H9 (cell line): ENCODE results near the gene GIT2. TPM values are rescaled to one million over a fixed set of nuclear protein-coding genes. Genes with fewer than 3 reads are reported as not detected.

ENCODE experiments used
- DNase-seq: peaks from one replicate; pipeline ENCODE4 v3.0.0-alpha.2; 2017
- H2AFZ ChIP-seq: one replicate; pipeline ENCODE4 v1.6.1; 2013; ENCODE audit warnings: mild to moderate bottlenecking, low read length, control low read depth, moderate library complexity
- H2AK5ac ChIP-seq: 2 replicates; pipeline ENCODE4 v1.6.1; 2013; ENCODE audit warnings: low read length, control low read depth, mixed read lengths; ENCODE audit not compliant: insufficient read length
- H2BK120ac ChIP-seq: one replicate; pipeline ENCODE4 v1.6.1; 2013; ENCODE audit warnings: low read depth, mild to moderate bottlenecking, low read length, control low read depth, inconsistent platforms; ENCODE audit not compliant: poor library complexity, severe bottlenecking
- H2BK12ac ChIP-seq: 2 replicates; pipeline ENCODE4 v1.6.1; 2013; ENCODE audit warnings: low read length, control low read depth, mixed read lengths, low read depth; ENCODE audit not compliant: insufficient read length
- H2BK15ac ChIP-seq: 2 replicates; pipeline ENCODE4 v1.6.1; 2013; ENCODE audit warnings: low read depth, low read length, control low read depth
- H2BK20ac ChIP-seq: one replicate; pipeline ENCODE4 v1.6.1; 2013; ENCODE audit warnings: low read depth, mild to moderate bottlenecking, low read length, control low read depth, inconsistent platforms; ENCODE audit not compliant: poor library complexity, severe bottlenecking
- H2BK5ac ChIP-seq: 2 replicates; pipeline ENCODE4 v1.6.1; 2013; ENCODE audit warnings: low read length, control low read depth, mixed read lengths; ENCODE audit not compliant: insufficient read length
- H3K14ac ChIP-seq: 2 replicates; pipeline ENCODE4 v1.6.1; 2013; ENCODE audit warnings: low read length, control low read depth; ENCODE audit not compliant: insufficient read depth
- H3K18ac ChIP-seq: 2 replicates; pipeline ENCODE4 v1.6.1; 2013; ENCODE audit warnings: low read depth, mild to moderate bottlenecking, mixed read lengths, low read length, control low read depth; ENCODE audit not compliant: insufficient read length
- H3K23ac ChIP-seq: 2 replicates; pipeline ENCODE4 v1.6.1; 2013; ENCODE audit warnings: low read length, control low read depth, mixed read lengths, low read depth; ENCODE audit not compliant: insufficient read length
- H3K23me2 ChIP-seq: 2 replicates; pipeline ENCODE4 v1.6.1; 2013; ENCODE audit warnings: low read depth, mild to moderate bottlenecking, mixed read lengths, low read length, control low read depth; ENCODE audit not compliant: insufficient read length, poor library complexity, severe bottlenecking
- H3K27ac ChIP-seq: 2 replicates; pipeline ENCODE4 v1.5.1; 2013; ENCODE audit warnings: low read length, control low read depth, mixed read lengths, low read depth; ENCODE audit not compliant: insufficient read length
- H3K27me3 ChIP-seq: 2 replicates; pipeline ENCODE4 v1.6.1; 2013; ENCODE audit warnings: low read length, control low read depth, inconsistent platforms; ENCODE audit not compliant: insufficient read depth
- H3K4ac ChIP-seq: 2 replicates; pipeline ENCODE4 v1.6.1; 2013; ENCODE audit warnings: low read depth, mild to moderate bottlenecking, control low read depth, inconsistent platforms, low read length, moderate library complexity
- H3K4me1 ChIP-seq: 2 replicates; pipeline ENCODE4 v1.6.1; 2013; ENCODE audit warnings: low read length, control low read depth, inconsistent platforms; ENCODE audit not compliant: insufficient read depth
- H3K4me2 ChIP-seq: 2 replicates; pipeline ENCODE4 v1.6.1; 2013; ENCODE audit warnings: low read length, control low read depth, mixed read lengths; ENCODE audit not compliant: insufficient read length, insufficient read depth
- H3K56ac ChIP-seq: 2 replicates; pipeline ENCODE4 v1.6.1; 2013; ENCODE audit warnings: low read depth, mild to moderate bottlenecking, mixed read lengths, low read length, control low read depth; ENCODE audit not compliant: insufficient read length
- H3K79me1 ChIP-seq: 2 replicates; pipeline ENCODE4 v1.6.1; 2013; ENCODE audit warnings: low read depth, mild to moderate bottlenecking, moderate library complexity, low read length, control low read depth, inconsistent platforms; ENCODE audit not compliant: insufficient read depth, poor library complexity, severe bottlenecking
- H3K79me2 ChIP-seq: 2 replicates; pipeline ENCODE4 v1.6.1; 2013; ENCODE audit warnings: low read length, control low read depth, inconsistent platforms; ENCODE audit not compliant: insufficient read depth
- H3K9ac ChIP-seq: 2 replicates; pipeline ENCODE4 v1.6.1; 2013; ENCODE audit warnings: low read length, control low read depth, mixed read lengths; ENCODE audit not compliant: insufficient read length; ENCODE audit errors: extremely low read depth
- H3K9me3 ChIP-seq: one replicate; pipeline ENCODE4 v1.6.1; 2013; ENCODE audit warnings: low read depth, low read length, inconsistent platforms; ENCODE audit not compliant: control insufficient read depth
- H3T11ph ChIP-seq: one replicate; pipeline ENCODE4 v1.6.1; 2013; ENCODE audit warnings: mild to moderate bottlenecking, low read length, control low read depth, inconsistent platforms
- H4K20me1 ChIP-seq: one replicate; pipeline ENCODE4 v1.6.1; 2013; ENCODE audit not compliant: control insufficient read depth, insufficient read length, insufficient read depth
- H4K5ac ChIP-seq: 2 replicates; pipeline ENCODE4 v1.6.1; 2013; ENCODE audit warnings: low read depth, mild to moderate bottlenecking, mixed read lengths, low read length, control low read depth; ENCODE audit not compliant: insufficient read length
- H4K8ac ChIP-seq: replicated peaks from 2 replicates; pipeline ENCODE4 v1.6.1; 2013; ENCODE audit warnings: low read length, control low read depth, mixed read lengths, low read depth; ENCODE audit not compliant: insufficient read length
- H4K91ac ChIP-seq: 2 replicates; pipeline ENCODE4 v1.6.1; 2013; ENCODE audit warnings: low read depth, mild to moderate bottlenecking, moderate library complexity, mixed read lengths, low read length, control low read depth; ENCODE audit not compliant: insufficient read length
- H3K27ac Mint-ChIP-seq, 3 experiments: 2 replicates in 2 of 3; 3 replicates in 1 of 3; pipeline ENCODE4 v1.8.0; 2020 to 2021; ENCODE audit warnings: mixed read lengths in 3 of 3, mild to moderate bottlenecking in 1 of 3, moderate library complexity in 1 of 3
- H3K27me3 Mint-ChIP-seq: 2 replicates; pipeline ENCODE4 v1.8.0; 2021; ENCODE audit warnings: low read depth, mild to moderate bottlenecking, moderate library complexity, mixed read lengths
- H3K36me3 Mint-ChIP-seq, 3 experiments: 2 replicates in 2 of 3; 3 replicates in 1 of 3; pipeline ENCODE4 v1.8.0; 2020 to 2021; ENCODE audit warnings: low read depth in 3 of 3, mixed read lengths in 3 of 3; ENCODE audit not compliant: insufficient read depth in 1 of 3
- H3K4me1 Mint-ChIP-seq, 2 experiments: 2 replicates each; pipeline ENCODE4 v1.8.0; 2020; ENCODE audit warnings: mixed read lengths in 2 of 2
- H3K4me3 Mint-ChIP-seq, 2 experiments: 2 replicates in 1 of 2; 3 replicates in 1 of 2; pipeline ENCODE4 v1.8.0; 2020 to 2021; ENCODE audit warnings: mild to moderate bottlenecking in 2 of 2, mixed read lengths in 2 of 2, moderate library complexity in 1 of 2
- H3K9me3 Mint-ChIP-seq, 2 experiments: 2 replicates in 1 of 2; 3 replicates in 1 of 2; pipeline ENCODE4 v1.8.0; 2020; ENCODE audit warnings: mild to moderate bottlenecking in 2 of 2, mixed read lengths in 2 of 2, moderate library complexity in 1 of 2
- CTCF ChIP-seq: fragments of 200-600 bp; sonication (generic); conservative IDR thresholded peaks from 3 replicates; pipeline ENCODE4 v1.8.0; 2021; ENCODE audit warnings: antibody characterized with exemption, mild to moderate bottlenecking
- WGBS: extraction: QIAGEN DNeasy Blood & Tissue Kit; methylation state at CpG from one replicate; pipeline ENCODE4 v1.1.7; 2013; ENCODE audit warnings: missing lambda C conversion rate, low lambda C conversion rate, mixed read lengths; ENCODE audit not compliant: insufficient read length; ENCODE audit errors: extremely low coverage; 5-methylcytosine and 5-hydroxymethylcytosine counted together
- total RNA-seq: library from RNA; stranded (reverse); gene quantifications from 2 replicates; pipeline ENCODE4 v1.2.1, GENCODE V29; 2021

Gene GIT2
- total RNA-seq, 1 experiment from 2014 or later = 27.0 TPM

GRCh38 chr12:109890620-109891170 is 105.5 kb downstream of the GIT2 start:
- H3K4me2 ChIP-seq = no peak overlapping the region
- no peak overlapping the region for H2AK5ac ChIP-seq
- H3K4me1 ChIP-seq = peaks cover 2% of the 10 kb centered on the region; the same call in 1 of the 2 replicates
- no peak overlapping the region for H3K27ac ChIP-seq
- H3K27ac Mint-ChIP-seq = no peak overlapping the region; a peak in 1 of 7 replicates
- peaks cover 66% of the 10 kb centered on the region for H3K27me3 Mint-ChIP-seq
- no peaks in the 10 kb centered on the region for H3K79me1 ChIP-seq
- H3K56ac ChIP-seq = no peak overlapping the region
- no peaks in the 10 kb centered on the region for H3K9me3 Mint-ChIP-seq
- H2AFZ ChIP-seq = no peak overlapping the region
- no CpG with 5 or more reads among the region's 13 CpGs for WGBS
- H3K9ac ChIP-seq = no peak overlapping the region
- TF ChIP-seq CTCF = no peak
- no peaks in the 10 kb centered on the region for H3K23me2 ChIP-seq
- H2BK15ac ChIP-seq = no peak overlapping the region
- H2BK20ac ChIP-seq = no peak overlapping the region
- DNase-seq = no peak
- no peak overlapping the region for H3K4ac ChIP-seq
- H3K36me3 Mint-ChIP-seq = no peaks in the 10 kb centered on the region
- H4K5ac ChIP-seq = no peak overlapping the region
- no peak overlapping the region for H4K8ac ChIP-seq
- H2BK12ac ChIP-seq = no peak overlapping the region
- H3K4me3 Mint-ChIP-seq = no peak overlapping the region
- no peak overlapping the region for H2BK120ac ChIP-seq
- no peak overlapping the region for H4K91ac ChIP-seq
- no peak overlapping the region for H3K23ac ChIP-seq
- H3K79me2 ChIP-seq = no peaks in the 10 kb centered on the region
- peaks cover 6 to 14% of the 10 kb centered on the region in 2 experiments for H3K4me1 Mint-ChIP-seq
- no peak overlapping the region for H3T11ph ChIP-seq
- no peak overlapping the region for H3K14ac ChIP-seq
- no peaks in the 10 kb centered on the region for H4K20me1 ChIP-seq
- H3K9me3 ChIP-seq = no peaks in the 10 kb centered on the region
- peaks cover 2% of the 10 kb centered on the region; the same call in 1 of the 2 replicates for H3K27me3 ChIP-seq
- H3K18ac ChIP-seq = no peak overlapping the region
- H2BK5ac ChIP-seq = no peak overlapping the region
